Measurements from ENCODE around the gene RGS8.

Gene RGS8

GRCh38 chr1:182651339-182651724, 33.1 kb downstream of the RGS8 start:
- DNase-seq, result no peak
- no peak for TF ChIP-seq POLR2A (IDR thresholded peaks at IDR 0.05; ENCODE audit: low read length)
- no peak for TF ChIP-seq GATA1 (IDR thresholded peaks at IDR 0.05; ENCODE audit: low read depth, low read length)

- TF ChIP-seq POLR2A (IDR thresholded peaks at IDR 0.05; ENCODE audit: low read length) (no peak), GATA1 (IDR thresholded peaks at IDR 0.05; ENCODE audit: low read depth, low read length) (no peak)
- DNase-seq, result no peak
These were observed 33.6 kb downstream of the RGS8 start for GRCh38 chr1:182650678-182651338.

- TF ChIP-seq POLR2A (IDR thresholded peaks at IDR 0.05; ENCODE audit: low read length), result no peak
- no peak for TF ChIP-seq GATA1 (IDR thresholded peaks at IDR 0.05; ENCODE audit: low read depth, low read length)
These were observed 35.3 kb downstream of the RGS8 start for GRCh38 chr1:182649041-182649440.

GRCh38 chr1:182646739-182647138, 37.6 kb downstream of the RGS8 start:
- no peak for DNase-seq
- TF ChIP-seq POLR2A (IDR thresholded peaks at IDR 0.05; ENCODE audit: low read length) (no peak), GATA1 (IDR thresholded peaks at IDR 0.05; ENCODE audit: low read depth, low read length) (no peak)

More at GRCh38 chr1:182649041-182649440, 35.3 kb downstream of the RGS8 start:
- DNase-seq, result no peak

- no peak for TF ChIP-seq GATA1 (IDR thresholded peaks at IDR 0.05; ENCODE audit: low read depth, low read length)
- peak in 1 of 2 experiments; percentile 13 for DNase-seq
These were observed 39.5 kb downstream of the RGS8 start for GRCh38 chr1:182644886-182645285.

- TF ChIP-seq POLR2A (IDR thresholded peaks at IDR 0.05; ENCODE audit: low read length) (no peak), GATA1 (IDR thresholded peaks at IDR 0.05; ENCODE audit: low read depth, low read length) (no peak)
- peak in 1 of 2 experiments; percentile 11 for DNase-seq
These were observed 40.7 kb downstream of the RGS8 start for GRCh38 chr1:182643699-182644098.

- DNase-seq, result no peak
- TF ChIP-seq POLR2A (IDR thresholded peaks at IDR 0.05; ENCODE audit: low read length) (no peak), GATA1 (IDR thresholded peaks at IDR 0.05; ENCODE audit: low read depth, low read length) (no peak)
These were observed 41.9 kb downstream of the RGS8 start for GRCh38 chr1:182642461-182642860.

GRCh38 chr1:182641561-182641960, 42.8 kb downstream of the RGS8 start:
- no peak for TF ChIP-seq GATA1 (IDR thresholded peaks at IDR 0.05; ENCODE audit: low read depth, low read length)
- no peak for TF ChIP-seq POLR2A (IDR thresholded peaks at IDR 0.05; ENCODE audit: low read length)
- DNase-seq, result no peak

GRCh38 chr1:182639330-182639729, 45.1 kb downstream of the RGS8 start:
- no peak for DNase-seq
- no peak for TF ChIP-seq POLR2A (IDR thresholded peaks at IDR 0.05; ENCODE audit: low read length)
- TF ChIP-seq GATA1 (IDR thresholded peaks at IDR 0.05; ENCODE audit: low read depth, low read length), result no peak

GRCh38 chr1:182637769-182638168, 46.6 kb downstream of the RGS8 start:
- no peak for DNase-seq
- no peak for TF ChIP-seq GATA1 (IDR thresholded peaks at IDR 0.05; ENCODE audit: low read depth, low read length)
- no peak for TF ChIP-seq POLR2A (IDR thresholded peaks at IDR 0.05; ENCODE audit: low read length)

GRCh38 chr1:182635871-182636270, 48.5 kb downstream of the RGS8 start:
- TF ChIP-seq POLR2A (IDR thresholded peaks at IDR 0.05; ENCODE audit: low read length) (no peak), GATA1 (IDR thresholded peaks at IDR 0.05; ENCODE audit: low read depth, low read length) (no peak)
- no peak for DNase-seq
